ENCODE data around the gene CD4. TPM values are rescaled to one million over a fixed set of nuclear protein-coding genes. Genes with fewer than 3 reads are reported as not detected.

The CD4 gene
- total RNA-seq, 6 donors from 2014 or later: 10.5 to 86.6 (median 35.6) TPM

- no peaks in the 10 kb centered on the region for H3K9me3 ChIP-seq
- no peak overlapping the region for H3K4me3 ChIP-seq
- DNase-seq (peak in 1 of 2 donors; percentile 70), ATAC-seq (ENCODE audit: low FRiP score in 2 of 2) (no peak)
- H3K4me1 ChIP-seq: peaks cover 18 to 41% (median 32%) of the 10 kb centered on the region in 4 donors
- peak overlapping the region in 1 of 4 donors; percentile 30 for H3K27ac ChIP-seq
- TF ChIP-seq POLR2AphosphoS5 (IDR thresholded peaks at IDR 0.05) (no peak), POLR2A (IDR thresholded peaks at IDR 0.05) (no peak), EP300 (IDR thresholded peaks at IDR 0.05) (no peak)
- TF ChIP-seq, protein P1, sequence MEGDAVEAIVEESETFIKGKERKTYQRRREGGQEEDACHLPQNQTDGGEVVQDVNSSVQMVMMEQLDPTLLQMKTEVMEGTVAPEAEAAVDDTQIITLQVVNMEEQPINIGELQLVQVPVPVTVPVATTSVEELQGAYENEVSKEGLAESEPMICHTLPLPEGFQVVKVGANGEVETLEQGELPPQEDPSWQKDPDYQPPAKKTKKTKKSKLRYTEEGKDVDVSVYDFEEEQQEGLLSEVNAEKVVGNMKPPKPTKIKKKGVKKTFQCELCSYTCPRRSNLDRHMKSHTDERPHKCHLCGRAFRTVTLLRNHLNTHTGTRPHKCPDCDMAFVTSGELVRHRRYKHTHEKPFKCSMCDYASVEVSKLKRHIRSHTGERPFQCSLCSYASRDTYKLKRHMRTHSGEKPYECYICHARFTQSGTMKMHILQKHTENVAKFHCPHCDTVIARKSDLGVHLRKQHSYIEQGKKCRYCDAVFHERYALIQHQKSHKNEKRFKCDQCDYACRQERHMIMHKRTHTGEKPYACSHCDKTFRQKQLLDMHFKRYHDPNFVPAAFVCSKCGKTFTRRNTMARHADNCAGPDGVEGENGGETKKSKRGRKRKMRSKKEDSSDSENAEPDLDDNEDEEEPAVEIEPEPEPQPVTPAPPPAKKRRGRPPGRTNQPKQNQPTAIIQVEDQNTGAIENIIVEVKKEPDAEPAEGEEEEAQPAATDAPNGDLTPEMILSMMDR (IDR thresholded peaks at IDR 0.05): no peak
- no peaks in the 10 kb centered on the region for H3K36me3 ChIP-seq
- WGBS, 2 donors: 76 to 77% methylated on average over 18 to 22 of the region's 22 CpGs
- peaks cover 0 to 23% (median 8%) of the 10 kb centered on the region in 4 donors for H3K27me3 ChIP-seq
Measured at GRCh38 chr12:6826734-6827436, 37.6 kb downstream of the CD4 start.

GRCh38 chr12:6827437-6827911, 38.1 kb downstream of the CD4 start:
- Histone ChIP-seq H3K4me3 (no peak overlapping the region), H3K4me1 (peaks cover 15 to 35% (median 28%) of the 10 kb centered on the region in 4 donors), H3K27me3 (peaks cover 0 to 23% (median 8%) of the 10 kb centered on the region in 4 donors), H3K9me3 (no peaks in the 10 kb centered on the region), H3K27ac (peak overlapping the region in 1 of 4 donors; percentile 30), H3K36me3 (no peaks in the 10 kb centered on the region)
- 6 to 15% methylated on average over 7 to 8 of the region's 8 CpGs for WGBS, 2 donors
- TF ChIP-seq, protein P1 (IDR thresholded peaks at IDR 0.05): no peak
- TF ChIP-seq POLR2A (IDR thresholded peaks at IDR 0.05) (no peak), EP300 (IDR thresholded peaks at IDR 0.05) (no peak), POLR2AphosphoS5 (IDR thresholded peaks at IDR 0.05) (no peak)
- ATAC-seq (ENCODE audit: low FRiP score in 2 of 2): peak in 1 of 2 donors; percentile 58
- peak in 1 of 2 donors; percentile 68 for DNase-seq

DNA sequence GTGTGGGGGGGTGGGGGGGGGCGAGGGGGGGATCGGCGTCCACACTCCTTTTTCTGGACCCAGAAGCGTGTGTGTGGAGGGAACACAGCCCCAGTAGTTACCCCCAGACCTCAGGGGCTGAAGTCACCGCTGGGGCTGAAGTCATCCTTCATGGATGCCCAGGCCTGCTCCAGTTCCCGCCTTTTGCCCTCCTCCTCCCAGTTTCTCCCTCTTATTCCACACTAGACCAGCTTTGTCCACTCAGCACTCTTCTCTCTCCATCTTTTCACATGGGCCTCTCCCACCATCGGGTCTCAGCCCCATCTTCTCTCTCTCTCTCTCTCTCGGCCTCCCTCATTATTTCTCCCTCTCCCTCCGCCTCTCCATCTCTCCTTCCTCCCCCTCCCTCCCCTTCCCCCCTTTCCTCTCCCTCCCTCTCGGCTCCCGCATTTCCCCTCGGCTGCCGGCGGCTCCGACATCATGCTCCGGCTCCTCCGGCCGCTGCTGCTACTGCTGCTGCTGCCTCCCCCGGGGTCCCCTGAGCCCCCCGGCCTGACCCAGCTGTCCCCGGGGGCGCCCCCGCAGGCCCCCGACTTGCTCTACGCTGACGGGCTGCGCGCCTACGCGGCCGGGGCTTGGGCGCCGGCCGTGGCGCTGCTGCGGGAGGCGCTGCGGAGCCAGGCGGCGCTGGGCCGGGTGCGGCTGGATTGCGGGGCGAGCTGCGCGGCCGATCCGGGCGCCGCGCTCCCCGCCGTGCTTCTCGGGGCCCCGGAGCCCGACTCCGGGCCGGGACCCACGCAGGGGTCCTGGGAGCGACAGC, 38.9 kb downstream of the CD4 start, which contains the start of gene P3H3:
P3H3 (plus strand) TSS at position 426 of the 799 bp plus-strand sequence; CDS start at position 460, 34 bp downstream.
- Histone ChIP-seq H3K4me3 (peak within 1 kb of the TSS; percentile 33 to 81 (median 72)), H3K27ac (peak within 1 kb of the TSS; percentile 42 to 83 (median 64)), H3K27me3 (peaks cover 0 to 23% (median 8%) of the 10 kb centered on the region in 4 donors), H3K9me3 (no peaks in the 10 kb centered on the region), H3K36me3 (peaks cover 0 to under 1% (median 0%) of the 10 kb centered on the region in 4 donors), H3K4me1 (peaks cover 15 to 34% (median 28%) of the 10 kb centered on the region in 4 donors)
- no peak for TF ChIP-seq POLR2AphosphoS5 (IDR thresholded peaks at IDR 0.05)
- TF ChIP-seq, protein P1 (IDR thresholded peaks at IDR 0.05): no peak
- no peak for TF ChIP-seq EP300 (IDR thresholded peaks at IDR 0.05)
- no peak for TF ChIP-seq POLR2A (IDR thresholded peaks at IDR 0.05)
- peak in 1 of 2 donors; percentile 54 for ATAC-seq (ENCODE audit: low FRiP score in 2 of 2)
- peak in 1 of 2 donors; percentile 91 for DNase-seq
- 2% methylated on average over 15 to 47 of the region's 60 CpGs for WGBS, 2 donors

DNA sequence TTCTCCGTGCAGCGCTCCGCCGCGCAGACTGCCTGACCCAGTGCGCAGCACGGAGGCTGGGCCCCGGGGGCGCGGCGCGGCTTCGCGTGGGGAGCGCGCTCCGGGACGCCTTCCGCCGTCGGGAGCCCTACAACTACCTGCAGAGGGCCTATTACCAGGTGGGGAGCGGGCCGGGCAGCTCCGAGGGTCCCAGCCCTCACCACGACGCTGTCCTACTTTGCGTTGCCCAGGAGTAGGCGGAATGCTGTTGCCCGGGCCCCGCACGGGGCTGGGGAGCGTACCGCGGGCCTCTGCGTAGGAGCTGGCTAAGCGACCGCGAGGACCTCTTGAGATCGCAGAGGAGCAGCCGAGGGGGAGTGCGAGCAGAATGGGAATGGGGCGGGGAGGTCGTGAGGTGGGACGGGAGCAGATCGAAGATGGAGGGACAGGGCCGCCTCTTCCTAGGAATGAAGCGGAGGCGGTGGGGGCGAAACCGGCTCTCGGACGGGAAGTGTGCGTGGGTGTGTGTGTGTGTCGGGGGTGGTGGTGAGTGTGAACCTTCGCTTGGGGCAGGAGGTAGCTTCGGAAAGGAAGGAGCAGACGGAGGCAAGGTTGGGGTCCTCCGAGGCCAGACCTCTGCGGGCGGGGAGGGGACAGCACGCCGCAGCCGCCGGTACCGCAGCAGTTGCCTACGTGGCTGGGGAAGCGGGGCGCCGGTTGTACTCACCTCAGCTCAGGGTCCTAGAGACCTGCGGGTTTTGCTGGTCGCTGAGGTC, 39.6 kb downstream of the CD4 start:
- peak in 1 of 2 donors; percentile 41 for ATAC-seq (ENCODE audit: low FRiP score in 2 of 2)
- Histone ChIP-seq H3K27ac (peak overlapping the region; percentile 42 to 83 (median 64)), H3K4me3 (peak overlapping the region; percentile 33 to 81 (median 72)), H3K9me3 (no peaks in the 10 kb centered on the region), H3K27me3 (peaks cover 0 to 23% (median 8%) of the 10 kb centered on the region in 4 donors), H3K36me3 (peaks cover 0 to 8% (median 0%) of the 10 kb centered on the region in 4 donors), H3K4me1 (peaks cover 15 to 34% (median 28%) of the 10 kb centered on the region in 4 donors)
- peak; percentile 37 to 82 for DNase-seq
- TF ChIP-seq POLR2A (IDR thresholded peaks at IDR 0.05) (peak in 1 of 4 donors; percentile 19), EP300 (IDR thresholded peaks at IDR 0.05) (no peak), POLR2AphosphoS5 (IDR thresholded peaks at IDR 0.05) (peak in 1 of 2 donors; percentile 28)
- TF ChIP-seq, protein P1 (IDR thresholded peaks at IDR 0.05): no peak
- 2 to 3% methylated on average over 41 to 48 of the region's 71 CpGs for WGBS, 2 donors

All from upper lobe of left lung (tissue), 6 donors.